ENCODE data around the gene ZBTB9. TPM values are rescaled to one million over a fixed set of nuclear protein-coding genes. Genes with fewer than 3 reads are reported as not detected.
A peak's percentile ranks its signal among the peaks of the same experiment; 100 is the strongest.
"Not testable (repeated sequence)": the region's sequence is repeated elsewhere in the genome, so short reads cannot be mapped to it uniquely, and the experiment has no call there.

Gene ZBTB9
- total RNA-seq, 1 experiment from 2014 or later, result 15.5 TPM

DNA sequence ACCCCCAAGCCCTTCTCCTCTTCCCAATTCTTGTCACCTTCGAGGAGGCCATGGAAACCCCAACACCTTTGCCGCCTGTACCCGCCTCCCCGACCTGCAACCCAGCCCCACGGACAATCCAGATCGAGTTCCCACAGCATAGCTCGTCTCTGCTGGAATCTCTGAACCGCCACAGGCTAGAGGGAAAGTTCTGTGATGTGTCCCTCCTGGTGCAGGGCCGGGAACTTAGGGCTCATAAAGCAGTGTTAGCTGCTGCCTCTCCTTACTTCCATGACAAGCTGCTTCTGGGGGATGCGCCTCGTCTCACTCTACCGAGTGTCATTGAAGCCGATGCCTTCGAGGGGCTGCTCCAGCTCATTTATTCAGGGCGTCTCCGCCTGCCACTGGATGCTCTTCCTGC is 675 bp downstream of the ZBTB9 start:
- Histone ChIP-seq H3K27me3 (ENCODE audit: control insufficient read depth, insufficient read depth, low read length) (no peaks in the 10 kb centered on the region), H3K4me3 (ENCODE audit: insufficient read depth, low read depth, low read length) (peak overlapping the region; percentile 79), H3K36me3 (replicated peaks; ENCODE audit: control insufficient read depth, insufficient read depth, low read length) (peaks cover 6% of the 10 kb centered on the region)
- peak; percentile 27 for DNase-seq

DNA sequence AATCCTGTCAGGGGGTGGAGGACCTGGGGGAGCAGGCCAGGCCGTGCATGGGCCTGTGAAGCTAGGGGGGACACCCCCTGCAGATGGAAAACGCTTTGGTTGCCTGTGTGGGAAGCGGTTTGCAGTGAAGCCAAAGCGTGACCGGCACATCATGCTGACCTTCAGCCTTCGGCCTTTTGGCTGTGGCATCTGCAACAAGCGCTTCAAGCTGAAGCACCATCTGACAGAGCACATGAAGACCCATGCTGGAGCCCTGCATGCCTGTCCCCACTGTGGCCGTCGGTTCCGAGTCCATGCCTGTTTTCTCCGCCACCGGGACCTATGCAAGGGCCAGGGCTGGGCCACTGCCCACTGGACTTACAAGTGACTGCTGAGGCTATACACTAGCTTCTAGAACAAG is 1.8 kb downstream of the ZBTB9 start:
- no peak for DNase-seq

DNA sequence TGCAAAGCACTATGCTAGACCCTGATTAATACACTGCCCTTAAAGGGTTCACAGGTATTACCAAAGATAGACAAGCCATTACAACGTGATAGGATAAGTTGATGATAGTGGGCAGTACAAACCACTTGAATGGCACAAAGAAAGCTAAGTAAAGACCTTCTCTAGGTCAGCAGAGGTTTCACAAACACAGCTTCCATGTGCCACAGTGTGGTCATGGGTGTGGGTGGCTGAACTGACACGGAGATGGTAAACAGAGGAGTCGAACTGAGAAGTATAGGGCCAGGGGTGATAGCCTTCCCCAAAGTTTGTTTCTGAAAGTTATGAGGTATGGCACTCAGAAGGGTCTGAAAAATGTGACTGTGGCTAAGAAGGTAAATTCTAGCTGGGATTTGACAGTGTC is 4.3 kb downstream of the ZBTB9 start:
- Histone ChIP-seq H3K27me3 (ENCODE audit: control insufficient read depth, insufficient read depth, low read length) (no peaks in the 10 kb centered on the region), H3K4me3 (ENCODE audit: insufficient read depth, low read depth, low read length) (no peak overlapping the region), H3K36me3 (replicated peaks; ENCODE audit: control insufficient read depth, insufficient read depth, low read length) (peaks cover 6% of the 10 kb centered on the region)
- no peak for DNase-seq

More for the DNA sequence above, 1.8 kb downstream of the ZBTB9 start:
- peaks cover 6% of the 10 kb centered on the region for H3K36me3 ChIP-seq (replicated peaks; ENCODE audit: control insufficient read depth, insufficient read depth, low read length)
- no peaks in the 10 kb centered on the region for H3K27me3 ChIP-seq (ENCODE audit: control insufficient read depth, insufficient read depth, low read length)
- H3K4me3 ChIP-seq (ENCODE audit: insufficient read depth, low read depth, low read length), result no peak overlapping the region

DNA sequence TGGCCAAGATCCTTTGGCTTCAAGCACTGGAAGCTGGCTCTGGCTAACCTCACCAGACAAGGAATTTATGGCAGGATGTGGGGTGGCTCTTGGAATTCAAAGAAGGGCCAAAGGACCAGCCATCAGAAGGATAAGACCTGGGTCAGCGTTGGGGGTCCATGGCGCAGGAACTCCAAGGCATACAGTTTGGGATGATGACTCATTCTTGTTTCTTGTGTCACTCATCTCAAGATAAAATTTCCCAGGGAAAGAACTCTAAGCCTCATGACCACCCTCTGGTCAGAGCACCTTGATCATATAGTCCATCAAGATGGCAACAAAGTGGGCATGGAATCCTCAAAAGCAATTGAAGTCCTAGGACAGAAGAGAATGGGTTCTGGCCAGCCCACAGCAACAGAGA is 4.8 kb downstream of the ZBTB9 start:
- Histone ChIP-seq H3K27me3 (ENCODE audit: control insufficient read depth, insufficient read depth, low read length) (no peaks in the 10 kb centered on the region), H3K4me3 (ENCODE audit: insufficient read depth, low read depth, low read length) (no peak overlapping the region), H3K36me3 (replicated peaks; ENCODE audit: control insufficient read depth, insufficient read depth, low read length) (peaks cover 6% of the 10 kb centered on the region)
- no peak for DNase-seq

DNA sequence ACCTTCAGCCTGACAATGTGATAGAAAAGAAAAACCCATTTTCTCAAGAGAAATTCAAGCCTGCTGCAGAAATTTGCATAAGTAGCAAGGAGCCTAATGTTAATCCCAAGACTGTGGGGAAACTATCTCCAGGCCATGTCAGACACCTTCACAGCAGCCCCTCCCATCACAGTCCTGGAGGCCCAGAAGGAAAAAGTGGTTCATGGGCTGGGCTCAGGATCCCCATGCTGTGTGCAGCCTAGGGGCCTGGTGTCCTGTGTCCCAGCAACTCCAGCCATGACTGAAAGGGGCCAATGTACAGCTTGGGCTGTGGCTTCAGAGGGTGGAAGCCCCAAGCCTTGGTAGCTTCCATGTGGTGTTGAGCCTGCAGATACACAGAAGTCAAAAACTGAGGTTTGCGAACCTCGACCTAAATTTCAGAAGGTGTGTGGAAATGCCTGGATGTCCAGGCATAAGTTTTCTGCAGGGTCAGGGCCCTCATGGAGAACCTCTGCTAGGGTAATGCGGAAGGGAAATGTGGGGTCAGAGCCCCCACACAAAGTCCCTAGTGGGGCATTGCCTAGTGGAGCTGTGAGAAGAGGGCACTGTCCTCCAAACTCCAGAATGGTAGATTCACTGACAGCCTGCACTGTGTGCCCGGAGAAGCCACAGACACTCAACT is 11.8 kb downstream of the ZBTB9 start:
- DNase-seq, result no peak
- H3K27me3 ChIP-seq (ENCODE audit: control insufficient read depth, insufficient read depth, low read length), result no peaks in the 10 kb centered on the region
- H3K36me3 ChIP-seq (replicated peaks; ENCODE audit: control insufficient read depth, insufficient read depth, low read length), result no peaks in the 10 kb centered on the region
- H3K4me3 ChIP-seq (ENCODE audit: insufficient read depth, low read depth, low read length), result no peak overlapping the region

DNA sequence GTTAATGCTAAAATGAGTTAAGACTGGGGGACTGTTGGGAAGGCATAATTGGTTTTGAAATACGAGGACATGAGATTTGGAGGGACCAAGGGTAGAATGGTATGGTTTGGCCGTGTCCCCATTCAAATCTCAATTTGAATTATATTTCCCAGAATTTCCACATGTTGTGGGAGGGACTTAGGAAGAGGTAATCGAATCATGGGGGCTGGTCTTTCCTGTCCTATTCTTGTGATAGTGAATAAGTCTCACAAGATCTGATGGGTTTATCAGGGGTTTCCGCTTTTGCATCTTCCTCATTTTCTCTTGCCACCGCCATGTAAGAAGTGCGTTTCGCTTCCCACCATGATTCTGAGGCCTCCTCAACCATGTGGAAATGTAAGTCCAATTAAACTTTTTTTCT is 12.7 kb downstream of the ZBTB9 start:
- Histone ChIP-seq H3K27me3 (ENCODE audit: control insufficient read depth, insufficient read depth, low read length) (no peaks in the 10 kb centered on the region), H3K36me3 (replicated peaks; ENCODE audit: control insufficient read depth, insufficient read depth, low read length) (no peaks in the 10 kb centered on the region), H3K4me3 (ENCODE audit: insufficient read depth, low read depth, low read length) (no peak overlapping the region)
- no peak for DNase-seq

DNA sequence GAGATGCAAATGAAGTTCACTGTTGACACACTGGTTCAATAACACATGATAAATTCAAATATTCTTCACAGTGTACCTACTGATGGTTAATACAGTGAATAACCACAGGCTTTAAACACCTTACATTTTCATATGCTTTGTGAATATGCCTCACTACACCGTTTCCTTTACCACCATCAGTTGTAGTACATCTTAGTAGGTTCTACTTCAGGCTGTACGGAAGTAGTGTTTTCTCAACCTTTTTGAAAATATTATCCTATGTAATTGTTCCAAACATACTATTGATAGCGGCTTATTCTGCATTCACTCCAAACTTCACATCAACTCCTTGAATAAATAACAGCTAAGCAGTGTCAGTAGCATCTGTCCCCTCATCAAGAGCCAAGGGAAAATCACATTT is 15.3 kb downstream of the ZBTB9 start:
- DNase-seq, result no peak
- no peak overlapping the region for H3K4me3 ChIP-seq (ENCODE audit: insufficient read depth, low read depth, low read length)
- H3K27me3 ChIP-seq (ENCODE audit: control insufficient read depth, insufficient read depth, low read length), result no peaks in the 10 kb centered on the region
- no peaks in the 10 kb centered on the region for H3K36me3 ChIP-seq (replicated peaks; ENCODE audit: control insufficient read depth, insufficient read depth, low read length)

DNA sequence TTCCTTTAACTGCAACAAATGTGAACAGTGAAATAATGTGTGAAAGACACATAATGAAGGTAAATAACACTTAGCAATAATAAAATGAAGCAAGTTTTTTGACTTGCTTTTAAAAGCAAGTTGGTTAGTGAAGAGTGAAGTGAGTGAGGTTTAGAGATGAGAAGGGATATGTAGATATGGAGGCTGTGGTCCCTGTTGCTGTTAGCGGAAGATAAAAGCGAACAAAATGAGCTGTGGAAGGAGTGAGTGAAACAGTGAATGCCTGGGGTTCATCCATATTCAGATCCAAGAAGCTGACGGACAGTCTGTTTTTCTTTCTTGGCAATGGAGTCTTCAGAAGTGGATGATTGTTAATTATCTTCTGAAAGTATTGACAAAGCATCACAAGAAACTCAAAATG is 23.5 kb downstream of the ZBTB9 start:
- DNase-seq, result no peak

GRCh38 chr6:33481192-33481591 is 26.8 kb downstream of the ZBTB9 start:
- no peak for DNase-seq
- Histone ChIP-seq H3K27me3 (ENCODE audit: control insufficient read depth, insufficient read depth, low read length) (no peaks in the 10 kb centered on the region), H3K36me3 (replicated peaks; ENCODE audit: control insufficient read depth, insufficient read depth, low read length) (no peaks in the 10 kb centered on the region), H3K4me3 (ENCODE audit: insufficient read depth, low read depth, low read length) (no peak overlapping the region)

More for the DNA sequence above, 23.5 kb downstream of the ZBTB9 start:
- H3K36me3 ChIP-seq (replicated peaks; ENCODE audit: control insufficient read depth, insufficient read depth, low read length), result no peaks in the 10 kb centered on the region
- H3K27me3 ChIP-seq (ENCODE audit: control insufficient read depth, insufficient read depth, low read length), result no peaks in the 10 kb centered on the region
- no peak overlapping the region for H3K4me3 ChIP-seq (ENCODE audit: insufficient read depth, low read depth, low read length)

- DNase-seq; H3K27me3 ChIP-seq (ENCODE audit: control insufficient read depth, insufficient read depth, low read length); H3K36me3 ChIP-seq (replicated peaks; ENCODE audit: control insufficient read depth, insufficient read depth, low read length); H3K4me3 ChIP-seq (ENCODE audit: insufficient read depth, low read depth, low read length): not testable (repeated sequence)
Observed at GRCh38 chr6:33482620-33483019, 28.2 kb downstream of the ZBTB9 start.

GRCh38 chr6:33483678-33484077 is 29.3 kb downstream of the ZBTB9 start:
- no peaks in the 10 kb centered on the region for H3K36me3 ChIP-seq (replicated peaks; ENCODE audit: control insufficient read depth, insufficient read depth, low read length)
- no peak overlapping the region for H3K4me3 ChIP-seq (ENCODE audit: insufficient read depth, low read depth, low read length)
- no peaks in the 10 kb centered on the region; the same call in 1 of the 2 replicates for H3K27me3 ChIP-seq (ENCODE audit: control insufficient read depth, insufficient read depth, low read length)
- no peak for DNase-seq

GRCh38 chr6:33484673-33485262 is 30.4 kb downstream of the ZBTB9 start:
- DNase-seq; H3K4me3 ChIP-seq (ENCODE audit: insufficient read depth, low read depth, low read length); H3K27me3 ChIP-seq (ENCODE audit: control insufficient read depth, insufficient read depth, low read length); H3K36me3 ChIP-seq (replicated peaks; ENCODE audit: control insufficient read depth, insufficient read depth, low read length): not testable (repeated sequence)

DNA sequence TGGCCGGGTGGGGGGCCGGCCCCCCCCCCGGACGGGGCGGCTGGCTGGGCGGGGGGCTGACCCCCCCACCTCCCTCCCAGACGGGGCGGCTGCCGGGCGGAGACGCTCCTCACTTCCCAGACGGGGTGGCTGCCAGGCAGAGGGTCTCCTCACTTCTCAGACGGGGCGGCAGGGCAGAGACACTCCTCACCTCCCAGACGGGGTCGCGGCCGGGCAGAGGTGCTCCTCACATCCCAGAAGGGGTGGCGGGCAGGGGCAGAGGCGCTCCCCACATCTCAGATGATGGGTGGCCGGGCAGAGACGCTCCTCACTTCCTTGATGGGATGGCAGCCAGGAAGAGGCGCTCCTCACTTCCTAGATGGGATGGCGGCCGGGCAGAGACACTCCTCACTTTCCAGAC is 31.3 kb downstream of the ZBTB9 start:
- H3K4me3 ChIP-seq (ENCODE audit: insufficient read depth, low read depth, low read length); H3K27me3 ChIP-seq (ENCODE audit: control insufficient read depth, insufficient read depth, low read length); DNase-seq; H3K36me3 ChIP-seq (replicated peaks; ENCODE audit: control insufficient read depth, insufficient read depth, low read length): not testable (repeated sequence)

DNA sequence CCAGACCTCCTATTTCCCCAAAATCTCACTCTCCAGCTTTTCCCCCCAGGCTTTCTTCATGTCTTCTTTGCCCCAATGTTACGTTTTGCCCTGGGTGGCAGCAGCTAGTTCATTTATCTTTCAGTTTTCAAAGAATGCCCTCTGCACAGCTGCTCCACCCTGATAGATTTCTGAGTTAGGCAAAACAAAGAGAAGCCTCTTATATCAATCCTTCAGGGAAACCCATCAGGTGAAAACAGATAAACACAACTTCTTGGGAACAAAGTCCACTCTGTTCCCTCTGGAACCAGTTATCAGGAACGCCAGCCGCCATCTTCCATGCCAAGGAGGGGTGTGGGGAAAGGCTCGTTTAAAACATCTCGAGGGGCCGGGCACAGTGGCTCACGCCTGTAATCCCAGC is 34.0 kb downstream of the ZBTB9 start:
- no peaks in the 10 kb centered on the region for H3K36me3 ChIP-seq (replicated peaks; ENCODE audit: control insufficient read depth, insufficient read depth, low read length)
- DNase-seq, result no peak
- H3K27me3 ChIP-seq (ENCODE audit: control insufficient read depth, insufficient read depth, low read length), result no peaks in the 10 kb centered on the region; the same call in 1 of the 2 replicates
- H3K4me3 ChIP-seq (ENCODE audit: insufficient read depth, low read depth, low read length), result no peak overlapping the region

- no peak for DNase-seq
- H3K4me3 ChIP-seq (ENCODE audit: insufficient read depth, low read depth, low read length), result no peak overlapping the region
- no peaks in the 10 kb centered on the region for H3K36me3 ChIP-seq (replicated peaks; ENCODE audit: control insufficient read depth, insufficient read depth, low read length)
- H3K27me3 ChIP-seq (ENCODE audit: control insufficient read depth, insufficient read depth, low read length), result no peaks in the 10 kb centered on the region; the same call in 1 of the 2 replicates
Observed at GRCh38 chr6:33490198-33490597, 35.8 kb downstream of the ZBTB9 start.
